Fibroblast of peridontal ligament (primary cell): ENCODE measurements around the gene PSMC3.

Source experiments
- DNase-seq: peaks from one replicate; pipeline ENCODE4 v3.0.0-alpha.2; 2010; ENCODE audit errors: extremely low read depth

Gene PSMC3

GRCh38 chr11:47426062-47426956 is at the start of gene PSMC3:
TSS of gene PSMC3 (minus strand) at chr11:47426439. CDS start at chr11:47426279, 160 bp downstream.
- DNase-seq = peak; percentile 94

GRCh38 chr11:47470671-47471070 is 44.4 kb upstream of the PSMC3 start:
- no peak for DNase-seq

GRCh38 chr11:47469361-47470179 is 43.3 kb upstream of the PSMC3 start:
- DNase-seq = peak; percentile 69

GRCh38 chr11:47468598-47469214 is 42.5 kb upstream of the PSMC3 start:
- no peak for DNase-seq

DNA sequence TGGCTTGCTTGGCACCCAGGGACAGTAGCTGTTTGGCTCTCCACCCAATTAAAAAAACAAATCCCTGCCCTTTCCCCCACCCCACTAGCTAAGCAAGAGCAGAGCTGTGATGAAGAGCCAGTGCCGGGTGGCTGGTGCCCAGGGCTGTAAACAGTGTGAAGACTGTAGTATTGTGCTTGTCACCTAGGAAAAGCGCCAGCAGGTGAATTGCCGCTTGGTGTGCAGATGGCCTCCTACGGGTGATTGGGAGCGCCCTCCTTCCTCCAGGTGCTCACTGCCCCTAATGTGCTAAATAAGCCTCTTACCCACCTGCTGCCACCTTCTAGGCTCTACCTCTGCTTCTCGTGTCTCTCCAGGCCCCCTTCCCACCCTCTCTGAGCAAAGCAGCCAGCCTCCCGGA is 41.1 kb upstream of the PSMC3 start:
- DNase-seq = no peak

GRCh38 chr11:47466701-47467250 is 40.5 kb upstream of the PSMC3 start:
- DNase-seq = peak; percentile 52

- DNase-seq = peak; percentile 71
Measured at GRCh38 chr11:47466201-47466600, 40.0 kb upstream of the PSMC3 start.

- DNase-seq = no peak
Measured at GRCh38 chr11:47464483-47464882, 38.2 kb upstream of the PSMC3 start.

GRCh38 chr11:47461876-47462275 is 35.6 kb upstream of the PSMC3 start:
- no peak for DNase-seq

DNA sequence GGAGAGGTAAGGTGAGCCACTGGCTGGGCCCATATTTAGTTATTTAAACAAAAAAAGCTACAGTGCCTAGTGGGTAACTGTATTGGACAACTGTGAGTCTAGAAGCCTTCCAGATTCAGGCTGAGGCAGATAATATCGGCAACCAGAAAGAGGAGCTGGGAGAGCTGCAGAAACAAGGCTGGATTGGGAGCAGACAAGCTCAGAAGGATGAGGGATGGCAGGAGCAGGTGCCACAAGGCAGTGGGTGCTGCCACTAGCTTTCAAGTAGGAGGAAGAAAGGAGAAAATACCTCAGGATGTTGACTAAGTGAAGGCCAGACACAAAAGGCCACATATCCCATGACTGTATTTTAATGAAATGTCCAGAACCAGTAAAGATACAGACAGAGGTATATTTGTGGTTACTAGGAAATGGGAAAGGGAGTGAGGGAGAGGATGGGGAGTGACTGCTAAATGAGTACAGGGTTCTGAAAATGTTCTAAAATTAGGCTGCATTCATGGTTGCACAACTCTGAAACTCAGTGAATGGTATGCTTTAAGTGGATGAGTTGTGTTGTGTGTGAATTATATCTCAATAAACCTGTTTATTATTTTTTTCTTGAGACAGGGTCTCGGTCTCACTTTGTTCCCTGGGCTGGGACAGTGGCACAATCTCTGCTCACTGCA is 34.5 kb upstream of the PSMC3 start:
- no peak for DNase-seq

DNA sequence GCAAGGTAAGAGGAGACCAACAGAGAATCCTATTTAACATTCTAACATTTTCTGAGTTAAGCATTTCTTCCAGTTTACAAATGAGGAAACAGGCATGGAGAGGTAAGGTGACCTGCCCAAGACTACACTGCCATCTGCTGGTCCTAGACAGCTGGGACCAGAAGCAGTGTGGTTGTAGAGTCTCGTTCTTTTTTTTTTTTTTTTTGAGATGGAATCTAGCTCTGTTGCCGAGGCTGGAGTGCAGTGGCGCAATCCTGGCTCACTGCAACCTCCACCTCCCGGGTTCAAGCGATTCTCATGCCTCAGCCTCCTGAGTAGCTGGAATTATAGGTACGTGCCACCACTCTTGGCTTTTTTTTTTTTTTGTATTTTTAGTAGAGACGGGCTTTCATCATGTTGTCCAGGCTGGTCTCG is 28.0 kb upstream of the PSMC3 start:
- peak; percentile 90 for DNase-seq

DNA sequence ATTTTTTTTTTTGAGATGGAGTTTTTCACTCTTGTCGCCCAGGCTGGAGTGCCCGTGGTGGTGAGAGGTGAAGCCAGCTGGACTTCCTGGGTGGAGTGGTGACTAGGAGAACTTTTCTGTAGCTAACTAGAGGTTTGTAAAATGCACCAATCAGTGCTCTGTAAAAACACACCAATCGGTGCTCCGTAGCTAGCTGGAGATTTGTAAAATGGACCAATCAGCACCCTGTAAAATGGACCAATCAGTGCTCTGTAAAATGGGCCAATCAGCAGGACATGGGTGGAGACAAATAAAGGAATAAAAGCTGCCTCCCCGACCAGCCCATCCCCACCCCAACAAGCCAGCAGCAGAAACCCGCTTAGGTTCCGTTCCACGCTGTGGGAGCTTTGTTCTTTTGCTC is 27.1 kb upstream of the PSMC3 start:
- DNase-seq = no peak

- DNase-seq = no peak
Measured at GRCh38 chr11:47451990-47452389, 25.8 kb upstream of the PSMC3 start.

DNA sequence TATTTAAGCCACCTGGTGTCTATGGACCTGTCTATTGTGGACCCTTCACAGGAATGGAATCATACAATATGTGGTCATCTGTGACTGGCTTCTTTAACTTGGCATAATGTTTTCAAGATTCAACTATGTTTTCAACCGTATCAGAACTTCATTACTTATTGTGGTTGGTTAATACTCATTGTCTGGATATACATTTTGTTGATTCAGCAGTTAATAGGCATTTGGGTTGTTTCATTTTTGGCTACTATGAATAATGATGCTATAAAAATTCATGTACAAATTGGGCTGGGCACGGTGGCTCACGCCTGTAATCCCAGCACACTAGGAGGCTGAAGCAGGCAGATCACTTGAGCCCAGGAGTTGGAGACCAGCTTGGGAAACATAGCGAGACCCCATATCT is 25.2 kb upstream of the PSMC3 start:
- no peak for DNase-seq

DNA sequence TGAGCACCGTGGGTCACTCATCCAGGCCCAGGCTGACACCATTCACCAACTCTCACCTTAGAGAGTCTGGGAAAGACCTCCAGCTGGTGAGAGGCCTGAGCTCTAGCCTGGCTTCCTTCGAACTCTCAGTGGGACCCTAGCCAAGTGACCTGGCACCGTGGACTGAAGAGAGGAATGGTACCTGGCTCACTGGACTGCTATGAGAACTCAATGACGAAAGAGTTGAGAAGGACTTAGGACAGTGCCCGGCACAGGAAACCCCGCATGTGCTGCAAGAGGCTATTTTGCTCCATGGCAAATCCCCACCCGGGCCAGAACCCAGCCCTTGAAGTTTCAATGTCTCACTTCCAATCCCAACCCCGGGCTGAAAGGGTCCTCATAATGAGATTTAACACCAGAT is 23.3 kb upstream of the PSMC3 start:
- no peak for DNase-seq

- no peak for DNase-seq
Measured at GRCh38 chr11:47448566-47449427, 22.6 kb upstream of the PSMC3 start, which contains the start of gene RAPSN. TSS of gene RAPSN (minus strand) at chr11:47449136. CDS start at chr11:47448964, 172 bp downstream.

GRCh38 chr11:47447906-47448305 is 21.7 kb upstream of the PSMC3 start:
- no peak for DNase-seq

DNA sequence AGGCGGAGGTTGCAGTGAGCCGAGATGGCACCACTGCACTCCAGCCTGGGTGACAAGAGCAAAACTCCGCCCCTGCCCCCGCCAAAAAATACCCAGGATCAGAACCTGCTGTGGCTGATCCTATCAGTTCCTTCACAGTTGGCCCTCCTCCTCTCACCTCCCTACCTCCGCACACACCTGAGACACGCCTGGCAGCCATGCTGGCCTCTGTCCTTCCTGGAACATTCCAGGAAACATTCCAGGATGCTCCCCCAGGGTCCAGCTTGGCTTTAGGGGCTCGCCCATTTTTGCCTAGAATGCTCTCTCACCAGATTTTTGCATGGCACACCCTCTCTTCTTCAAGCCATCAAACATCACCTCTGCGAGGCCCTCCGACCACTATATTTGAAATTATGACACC is 20.6 kb upstream of the PSMC3 start:
- DNase-seq = no peak

GRCh38 chr11:47445840-47446239 is 19.6 kb upstream of the PSMC3 start:
- no peak for DNase-seq

DNA sequence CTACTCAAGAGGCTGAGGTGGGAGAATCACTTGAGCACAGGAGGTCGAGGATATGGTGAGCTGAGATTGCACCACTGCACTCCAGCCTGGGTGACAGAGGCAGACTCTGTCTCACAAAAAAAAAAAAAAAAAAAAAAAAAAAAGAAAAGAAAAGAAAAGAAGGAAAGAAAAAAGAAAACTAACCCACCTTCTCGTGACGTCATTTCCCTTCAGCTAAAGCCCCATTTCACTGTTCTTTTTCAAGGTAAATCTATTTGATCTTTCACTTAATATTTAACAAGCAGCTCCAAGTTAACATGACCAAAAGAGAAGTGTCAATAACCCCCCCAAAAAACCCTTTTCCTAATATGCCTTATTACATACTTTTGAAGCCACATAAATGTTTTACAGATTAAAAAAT is 17.6 kb upstream of the PSMC3 start:
- DNase-seq = no peak
